Endothelial cell of umbilical vein (primary cell): Measurements from ENCODE around the gene ING1. TPM values are rescaled to one million over a fixed set of nuclear protein-coding genes. Genes with fewer than 3 reads are reported as not detected.

Experiments
- BruUV-seq: library from RNA; stranded (reverse); fragments of 400-500 nt; replicated peaks from 2 replicates; lab custom pipeline; 2021; lab: Mats Ljungman, UMichigan
- CTCF ChIA-PET: fragments of 300-600, 350-600 bp; sonication (Branson Sonifier 250); formaldehyde crosslinking; loops from one replicate; lab custom pipeline; 2021; ENCODE audit warnings: antibody characterized with exemption, inconsistent platforms; lab: Charles Lee
- POLR2A ChIA-PET: fragments of 300-600, 350-600 bp; sonication (Branson Sonifier 250); formaldehyde crosslinking; loops from one replicate; lab custom pipeline; 2021; ENCODE audit warnings: antibody characterized with exemption, inconsistent platforms; lab: Charles Lee
- DNase-seq: peaks from one replicate; pipeline ENCODE4 v3.0.0-alpha.2; 2011; ENCODE audit warnings: low read depth, low spot score
- FAIRE-seq: peaks from 2 replicates; lab custom pipeline; 2011; peaks lifted over from hg19 to GRCh38; lab: Jason Lieb, UNC
- H2AFZ ChIP-seq: 2 replicates; pipeline ENCODE4 v1.6.0; 2012; ENCODE audit warnings: low read depth, low read length, control low read depth, inconsistent platforms
- H3K27ac ChIP-seq: 2 replicates; pipeline ENCODE4 v1.5.1; 2011; ENCODE audit warnings: low read depth, mild to moderate bottlenecking, control low read depth, low read length, moderate library complexity; ENCODE audit not compliant: insufficient read depth
- H3K27me3 ChIP-seq, 2 experiments: 2 replicates each; pipeline versions ENCODE4 v1.6.0 to v1.6.1; 2011; ENCODE audit warnings: low read length in 2 of 2, mixed read lengths in 1 of 2; ENCODE audit not compliant: control insufficient read depth in 2 of 2, insufficient read depth in 2 of 2
- H3K36me3 ChIP-seq, 2 experiments: 2 replicates in 1 of 2; 3 replicates in 1 of 2; pipeline ENCODE4 v1.5.1; 2011; ENCODE audit warnings: low read length in 2 of 2, mild to moderate bottlenecking in 1 of 2, moderate library complexity in 1 of 2; ENCODE audit not compliant: control insufficient read depth in 2 of 2, insufficient read depth in 2 of 2; ENCODE audit errors: extremely low read depth in 1 of 2
- H3K4me1 ChIP-seq: 3 replicates; pipeline ENCODE4 v1.5.1; 2011; ENCODE audit warnings: mild to moderate bottlenecking, low read length; ENCODE audit not compliant: control insufficient read depth, insufficient read depth; ENCODE audit errors: extremely low read depth
- H3K4me2 ChIP-seq: 2 replicates; pipeline ENCODE4 v1.6.1; 2011; ENCODE audit warnings: low read length, control low read depth, mixed read lengths; ENCODE audit not compliant: insufficient read depth
- H3K4me3 ChIP-seq, 3 experiments: fragments of 200-600 bp in 1 of 3; sonication (generic), shearing (Covaris generic) in 1 of 3; replicated peaks in 1 of 3; 2 replicates each; pipeline ENCODE4 v1.5.1; 2011 to 2016; ENCODE audit warnings: control low read depth in 3 of 3, low read length in 3 of 3, mild to moderate bottlenecking in 2 of 3, inconsistent platforms in 1 of 3, low read depth in 1 of 3, moderate library complexity in 1 of 3; ENCODE audit not compliant: insufficient read depth in 1 of 3
- H3K79me2 ChIP-seq: 2 replicates; pipeline ENCODE4 v1.6.0; 2012; ENCODE audit warnings: low read length, inconsistent platforms; ENCODE audit not compliant: control insufficient read depth, insufficient read depth
- H3K9ac ChIP-seq: replicated peaks from 2 replicates; pipeline ENCODE3; 2011; ENCODE audit warnings: low read length, control low read depth; ENCODE audit not compliant: insufficient read depth; ENCODE audit errors: extremely low read depth
- H3K9me1 ChIP-seq: replicated peaks from 3 replicates; pipeline ENCODE4 v1.6.0; 2011; ENCODE audit warnings: mild to moderate bottlenecking, low read length; ENCODE audit not compliant: control insufficient read depth, insufficient read depth; ENCODE audit errors: extremely low read depth
- H3K9me3 ChIP-seq: replicated peaks from 2 replicates; pipeline ENCODE4 v1.5.1; 2012; ENCODE audit warnings: low read length, inconsistent platforms; ENCODE audit not compliant: control insufficient read depth, insufficient read depth
- H4K20me1 ChIP-seq: replicated peaks from 2 replicates; pipeline ENCODE3; 2011; ENCODE audit warnings: mild to moderate bottlenecking, low read length; ENCODE audit not compliant: control insufficient read depth, insufficient read depth; ENCODE audit errors: extremely low read depth
- EZH2 ChIP-seq: IDR thresholded peaks from 2 replicates; pipeline ENCODE4 v1.6.1; 2012; ENCODE audit warnings: borderline replicate concordance, low read depth, mild to moderate bottlenecking, moderate library complexity, low read length, inconsistent platforms; ENCODE audit not compliant: severe bottlenecking
- FOS ChIP-seq: IDR thresholded peaks from 2 replicates; pipeline ENCODE4 v1.6.1; 2011; ENCODE audit warnings: mild to moderate bottlenecking, low read length, moderate library complexity, borderline replicate concordance; ENCODE audit not compliant: insufficient read depth
- GATA2 ChIP-seq: IDR thresholded peaks from 2 replicates; pipeline ENCODE4 v1.7.0; 2011; ENCODE audit warnings: low read depth, mild to moderate bottlenecking, moderate library complexity, mixed read lengths, low read length; ENCODE audit not compliant: insufficient read length, insufficient read depth
- JUN ChIP-seq: IDR thresholded peaks from 2 replicates; pipeline ENCODE4 v1.6.1; 2011; ENCODE audit warnings: borderline replicate concordance, low read depth; ENCODE audit not compliant: insufficient read length, insufficient read depth
- MYC ChIP-seq: IDR thresholded peaks from one replicate; pipeline ENCODE4 v1.6.1; 2011; ENCODE audit warnings: mild to moderate bottlenecking, low read depth, low read length
- POLR2A ChIP-seq: IDR thresholded peaks from 2 replicates; pipeline ENCODE4 v1.6.1; 2012; ENCODE audit warnings: low read depth, mild to moderate bottlenecking, control low read depth, low read length
- POLR2AphosphoS5 ChIP-seq: IDR thresholded peaks from 2 replicates; pipeline ENCODE4 v1.6.1; 2012; ENCODE audit warnings: low read depth, mild to moderate bottlenecking, control low read depth, low read length, moderate library complexity; ENCODE audit not compliant: insufficient read depth
- dilution Hi-C: fragments of 300-500 bp; cut with MboI; formaldehyde crosslinking; loops from one replicate; pipeline ENCODE4 v1.15.0; 2019; ENCODE audit warnings: low sequenced_read_pairs; ENCODE audit not compliant: extremely low pct_ligation_motif_present
- intact Hi-C: fragments of 100-400 bp; cut with micrococcal nuclease; formaldehyde crosslinking; loops from one replicate; pipeline ENCODE4 v1.10.0; 2022
- polyA plus RNA-seq, 4 experiments: library from polyadenylated mRNA; depleted of rRNA in 3 of 4; stranded (reverse) in 3 of 4; unstranded in 1 of 4; fragments of >200 nt; gene quantifications; 2 replicates each; pipeline versions ENCODE4 v1.2.1 to v1.2.3, GENCODE V29; 2011 to 2012; ENCODE audit warnings: missing spikeins in 1 of 4
- total RNA-seq: library from RNA; stranded (reverse); gene quantifications from 2 replicates; pipeline ENCODE4 v1.2.3, GENCODE V29; 2021
- TF ChIP-seq, protein P1 (sequence below), 2 donors: IDR thresholded peaks; 1 replicate in 1 of 2; 2 replicates in 1 of 2; pipeline ENCODE4 v1.5.1; 2011; ENCODE audit warnings: low read length in 2 of 2, mild to moderate bottlenecking in 2 of 2, moderate library complexity in 2 of 2, control low read depth in 1 of 2, inconsistent platforms in 1 of 2, low read depth in 1 of 2; ENCODE audit not compliant: insufficient read depth in 1 of 2; ENCODE audit errors: extremely low read depth in 1 of 2
- TF ChIP-seq, protein P2 (sequence below): IDR thresholded peaks from 2 replicates; pipeline ENCODE4 v1.6.1; 2011; ENCODE audit not compliant: insufficient read depth, insufficient read length

The ING1 gene
- total and polyA plus RNA-seq, 2 donors (not counting 3 experiments of a cell fraction or from before 2014, with no cell fraction given), result 10.4 to 10.9 TPM

DNA sequence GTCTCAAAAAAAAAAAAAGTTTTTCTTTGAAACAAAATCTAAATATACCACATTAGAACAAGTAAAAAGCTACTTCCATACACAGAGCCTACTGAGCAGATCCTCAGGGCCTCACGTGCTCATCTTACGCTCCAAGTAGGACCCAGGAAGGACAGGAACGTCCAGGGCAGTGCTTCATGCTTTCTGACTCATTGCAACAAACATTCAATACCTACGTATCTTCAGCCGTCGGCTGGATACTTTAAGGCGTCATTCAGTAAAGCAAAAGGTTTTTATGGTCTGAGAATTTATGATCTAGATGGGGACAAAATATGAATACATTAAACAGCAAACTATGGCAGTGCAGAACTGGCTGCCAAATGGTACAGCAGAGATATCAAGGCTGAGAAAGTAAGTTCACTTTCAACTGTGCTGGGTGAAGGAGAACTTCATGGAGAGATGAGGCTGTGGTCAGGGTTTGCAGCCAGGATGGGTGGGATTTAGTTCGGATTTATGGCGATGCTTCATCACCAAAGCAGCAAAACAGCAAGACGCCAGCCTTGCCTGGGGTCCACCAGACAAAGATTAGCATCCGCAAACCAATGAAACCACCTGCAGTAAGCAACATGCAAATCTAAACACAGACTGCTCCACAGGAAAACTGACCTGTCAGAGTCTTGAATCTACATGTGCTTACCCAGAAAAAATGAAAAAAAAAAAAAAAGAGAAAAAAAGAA, 28.0 kb upstream of the ING1 start:
- peaks cover 17 to 18% of the 10 kb centered on the region in 2 experiments for H3K36me3 ChIP-seq
- POLR2A ChIA-PET, result interaction anchor here (0.6 kb wide), 1 partner anchor 330 kb away, joined by 4 read pairs; no protein-coding TSS in a partner anchor
- H3K4me1 ChIP-seq, result no peaks in the 10 kb centered on the region
- no peaks in the 10 kb centered on the region for H3K9me3 ChIP-seq
- FAIRE-seq (no peak), DNase-seq (no peak)
- dilution Hi-C loops (no loop called here), intact Hi-C loops (no loop called here)
- no peak overlapping the region for H3K9ac ChIP-seq
- H3K4me3 ChIP-seq, result no peak overlapping the region
- no peaks in the 10 kb centered on the region for H3K9me1 ChIP-seq
- H3K79me2 ChIP-seq, result no peaks in the 10 kb centered on the region
- TF ChIP-seq FOS (no peak), JUN (no peak), EZH2 (no peak), GATA2 (no peak), POLR2AphosphoS5 (no peak), POLR2A (no peak), MYC (no peak)
- TF ChIP-seq, protein P1, sequence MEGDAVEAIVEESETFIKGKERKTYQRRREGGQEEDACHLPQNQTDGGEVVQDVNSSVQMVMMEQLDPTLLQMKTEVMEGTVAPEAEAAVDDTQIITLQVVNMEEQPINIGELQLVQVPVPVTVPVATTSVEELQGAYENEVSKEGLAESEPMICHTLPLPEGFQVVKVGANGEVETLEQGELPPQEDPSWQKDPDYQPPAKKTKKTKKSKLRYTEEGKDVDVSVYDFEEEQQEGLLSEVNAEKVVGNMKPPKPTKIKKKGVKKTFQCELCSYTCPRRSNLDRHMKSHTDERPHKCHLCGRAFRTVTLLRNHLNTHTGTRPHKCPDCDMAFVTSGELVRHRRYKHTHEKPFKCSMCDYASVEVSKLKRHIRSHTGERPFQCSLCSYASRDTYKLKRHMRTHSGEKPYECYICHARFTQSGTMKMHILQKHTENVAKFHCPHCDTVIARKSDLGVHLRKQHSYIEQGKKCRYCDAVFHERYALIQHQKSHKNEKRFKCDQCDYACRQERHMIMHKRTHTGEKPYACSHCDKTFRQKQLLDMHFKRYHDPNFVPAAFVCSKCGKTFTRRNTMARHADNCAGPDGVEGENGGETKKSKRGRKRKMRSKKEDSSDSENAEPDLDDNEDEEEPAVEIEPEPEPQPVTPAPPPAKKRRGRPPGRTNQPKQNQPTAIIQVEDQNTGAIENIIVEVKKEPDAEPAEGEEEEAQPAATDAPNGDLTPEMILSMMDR (IDR thresholded peaks at IDR 0.05; ENCODE audit: extremely low read depth in 1 of 2, insufficient read depth in 1 of 2, low read depth in 1 of 2, low read length in 2 of 2), result no peak
- TF ChIP-seq, protein P2, sequence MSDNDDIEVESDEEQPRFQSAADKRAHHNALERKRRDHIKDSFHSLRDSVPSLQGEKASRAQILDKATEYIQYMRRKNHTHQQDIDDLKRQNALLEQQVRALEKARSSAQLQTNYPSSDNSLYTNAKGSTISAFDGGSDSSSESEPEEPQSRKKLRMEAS, result no peak
- CTCF ChIA-PET, result no interaction called here
- H4K20me1 ChIP-seq, result no peaks in the 10 kb centered on the region
- H3K27ac ChIP-seq, result no peak overlapping the region
- H3K4me2 ChIP-seq, result no peak overlapping the region
- H2AFZ ChIP-seq, result no peak overlapping the region
- BruUV-seq, result no TSS peak
- H3K27me3 ChIP-seq, result no peaks in the 10 kb centered on the region
